ENCODE data around the gene DND1.

- TF ChIP-seq CTCF (IDR thresholded peaks at IDR 0.05) (no peak), POLR2A (IDR thresholded peaks at IDR 0.05) (no peak)
These were observed 40.9 kb downstream of the DND1 start for GRCh38 chr5:140632366-140633020.
